CD14-positive monocyte (primary cell): ENCODE data around the gene C2CD5. TPM values are rescaled to one million over a fixed set of nuclear protein-coding genes. Genes with fewer than 3 reads are reported as not detected.

Source experiments
- DNase-seq, 3 donors: peaks; one replicate each; pipeline ENCODE4 v3.0.0-alpha.2; 2011 to 2022
- H2AFZ ChIP-seq: 2 replicates; pipeline ENCODE4 v1.6.0; 2012; ENCODE audit warnings: mild to moderate bottlenecking, low read depth, low read length, inconsistent platforms; ENCODE audit not compliant: insufficient read depth, poor library complexity, severe bottlenecking
- H3K27ac ChIP-seq, 2 donors: 1 replicate in 1 of 2; 2 replicates in 1 of 2; pipeline ENCODE4 v1.5.1; 2012 to 2013; ENCODE audit warnings: low read length in 2 of 2, control low read depth in 1 of 2, inconsistent platforms in 1 of 2, low read depth in 1 of 2, mild to moderate bottlenecking in 1 of 2
- H3K27me3 ChIP-seq, 2 donors: one replicate each; pipeline versions ENCODE4 v1.6.0 to v1.6.1; 2011 to 2013; ENCODE audit warnings: low read length in 2 of 2; ENCODE audit not compliant: control insufficient read depth in 2 of 2, insufficient read depth in 2 of 2
- H3K36me3 ChIP-seq, 2 donors: replicated peaks in 1 of 2; 1 replicate in 1 of 2; 2 replicates in 1 of 2; pipeline versions ENCODE4 v1.5.1 to v1.6.1; 2012 to 2013; ENCODE audit warnings: low read length in 2 of 2, control low read depth in 1 of 2, inconsistent platforms in 1 of 2, mild to moderate bottlenecking in 1 of 2; ENCODE audit not compliant: insufficient read depth in 2 of 2, control insufficient read depth in 1 of 2
- H3K4me1 ChIP-seq, 2 donors: 1 replicate in 1 of 2; 2 replicates in 1 of 2; pipeline versions ENCODE4 v1.5.1 to v1.6.1; 2012 to 2013; ENCODE audit warnings: low read length in 2 of 2, control low read depth in 1 of 2, inconsistent platforms in 1 of 2, mild to moderate bottlenecking in 1 of 2, moderate library complexity in 1 of 2; ENCODE audit not compliant: insufficient read depth in 2 of 2, control insufficient read depth in 1 of 2
- H3K4me2 ChIP-seq: replicated peaks from 2 replicates; pipeline ENCODE3; 2012; ENCODE audit warnings: low read length, moderate library complexity, mild to moderate bottlenecking; ENCODE audit not compliant: poor library complexity, severe bottlenecking; ENCODE audit errors: extremely low read depth
- H3K4me3 ChIP-seq, 3 experiments: fragments of 200-600 bp in 1 of 3; sonication (generic) in 1 of 3; replicated peaks in 1 of 3; 1 replicate in 2 of 3; 2 replicates in 1 of 3; pipeline ENCODE4 v1.5.1; 2011 to 2013; ENCODE audit warnings: low read length in 3 of 3, mild to moderate bottlenecking in 3 of 3, control low read depth in 2 of 3, low read depth in 2 of 3, inconsistent platforms in 1 of 3, moderate library complexity in 1 of 3
- H3K79me2 ChIP-seq: 2 replicates; pipeline ENCODE4 v1.6.0; 2012; ENCODE audit warnings: mild to moderate bottlenecking, control low read depth, inconsistent platforms, low read length, moderate library complexity; ENCODE audit not compliant: insufficient read depth
- H3K9ac ChIP-seq: 2 replicates; pipeline ENCODE4 v1.6.0; 2017; ENCODE audit warnings: low read length, mild to moderate bottlenecking; ENCODE audit not compliant: insufficient read depth, poor library complexity, severe bottlenecking
- H3K9me3 ChIP-seq, 2 donors: replicated peaks in 1 of 2; 1 replicate in 1 of 2; 2 replicates in 1 of 2; pipeline versions ENCODE4 v1.5.1 to v1.6.1; 2012 to 2013; ENCODE audit warnings: low read length in 2 of 2, control low read depth in 1 of 2; ENCODE audit not compliant: control insufficient read depth in 1 of 2, insufficient read depth in 1 of 2
- H4K20me1 ChIP-seq: 2 replicates; pipeline ENCODE4 v1.6.0; 2012; ENCODE audit warnings: mild to moderate bottlenecking, low read length, control low read depth, moderate library complexity; ENCODE audit not compliant: insufficient read depth
- H3K27ac Mint-ChIP-seq, 7 donors: one replicate each; pipeline ENCODE4 v1.8.0; 2020; ENCODE audit warnings: mild to moderate bottlenecking in 7 of 7, mixed read lengths in 7 of 7, moderate library complexity in 6 of 7, inconsistent platforms in 2 of 7
- H3K27me3 Mint-ChIP-seq, 3 donors: one replicate each; pipeline ENCODE4 v1.8.0; 2021 to 2022; ENCODE audit warnings: low read depth in 3 of 3, mild to moderate bottlenecking in 3 of 3, mixed read lengths in 3 of 3, moderate library complexity in 3 of 3, inconsistent platforms in 1 of 3
- H3K36me3 Mint-ChIP-seq, 2 donors: one replicate each; pipeline ENCODE4 v1.8.0; 2020; ENCODE audit warnings: mixed read lengths in 2 of 2, inconsistent platforms in 1 of 2, mild to moderate bottlenecking in 1 of 2
- H3K4me1 Mint-ChIP-seq: one replicate; pipeline ENCODE4 v1.8.0; 2020; ENCODE audit warnings: mild to moderate bottlenecking, mixed read lengths
- H3K4me3 Mint-ChIP-seq, 2 donors: one replicate each; pipeline ENCODE4 v1.8.0; 2020; ENCODE audit warnings: mild to moderate bottlenecking in 2 of 2, mixed read lengths in 2 of 2, moderate library complexity in 1 of 2
- H3K9me3 Mint-ChIP-seq, 7 donors: one replicate each; pipeline ENCODE4 v1.8.0; 2020 to 2022; ENCODE audit warnings: mixed read lengths in 7 of 7, mild to moderate bottlenecking in 6 of 7, moderate library complexity in 6 of 7, inconsistent platforms in 2 of 7
- CTCF ChIP-seq: fragments of 200-600 bp; IDR thresholded peaks from one replicate; pipeline ENCODE4 v1.8.0; 2022; ENCODE audit warnings: antibody characterized with exemption, mild to moderate bottlenecking
- WGBS: methylation state at CpG from one replicate; pipeline ENCODE4 v1.1.5; 2013; ENCODE audit warnings: missing lambda C conversion rate; ENCODE audit not compliant: insufficient coverage; 5-methylcytosine and 5-hydroxymethylcytosine counted together
- intact Hi-C, 2 donors: fragments of 100-400 bp; cut with micrococcal nuclease; formaldehyde crosslinking; loops; one replicate each; pipeline versions ENCODE4 v1.15.0 to v1.15.1; 2023
- polyA plus RNA-seq, 3 donors: library from polyadenylated mRNA; depleted of rRNA in 1 of 3; unstranded in 2 of 3; stranded (reverse) in 1 of 3; fragments of 300-500 nt in 2 of 3; fragments of >200 nt in 1 of 3; fragmentation: Illumina TruSeq in 2 of 3; gene quantifications; 1 replicate in 2 of 3; 2 replicates in 1 of 3; pipeline ENCODE4 v1.2.3, GENCODE V29; 2012 to 2021

C2CD5 gene
- polyA plus RNA-seq, 3 donors, result 13.0 to 22.8 (median 13.6) TPM

- Histone ChIP-seq H3K27ac (no peak overlapping the region), H3K27me3 (no peaks in the 10 kb centered on the region), H3K4me3 (no peak overlapping the region), H4K20me1 (peaks cover 4% of the 10 kb centered on the region), H3K4me2 (no peak overlapping the region), H2AFZ (no peak overlapping the region), H3K79me2 (no peaks in the 10 kb centered on the region), H3K4me1 (no peaks in the 10 kb centered on the region), H3K36me3 (peaks cover 67 to 76% of the 10 kb centered on the region in 2 donors), H3K9me3 (no peaks in the 10 kb centered on the region), H3K9ac (no peak overlapping the region)
- Mint-ChIP-seq H3K36me3 (peaks cover 48 to 54% of the 10 kb centered on the region in 2 donors), H3K4me1 (no peaks in the 10 kb centered on the region), H3K27ac (peak overlapping the region in 1 of 7 donors; percentile 21), H3K4me3 (no peak overlapping the region), H3K9me3 (no peaks in the 10 kb centered on the region), H3K27me3 (no peaks in the 10 kb centered on the region)
- no peak for TF ChIP-seq CTCF
- 100% methylated on average over 1 of the region's 1 CpG for WGBS
- DNase-seq, result no peak
- intact Hi-C loops, result no loop called here
Observed at GRCh38 chr12:22518060-22518719, 26.2 kb downstream of the C2CD5 start.

GRCh38 chr12:22514875-22515274 is 29.5 kb downstream of the C2CD5 start:
- Histone ChIP-seq H3K9me3 (no peaks in the 10 kb centered on the region), H3K4me1 (no peaks in the 10 kb centered on the region), H3K4me2 (no peak overlapping the region), H3K27me3 (no peaks in the 10 kb centered on the region), H3K36me3 (peaks cover 57 to 72% of the 10 kb centered on the region in 2 donors), H3K9ac (no peak overlapping the region), H3K79me2 (no peaks in the 10 kb centered on the region), H2AFZ (no peak overlapping the region), H3K27ac (no peak overlapping the region), H4K20me1 (no peaks in the 10 kb centered on the region), H3K4me3 (no peak overlapping the region)
- no peak for TF ChIP-seq CTCF
- no peaks in the 10 kb centered on the region for H3K27me3 Mint-ChIP-seq
- intact Hi-C loops, result no loop called here
- H3K4me1 Mint-ChIP-seq, result no peaks in the 10 kb centered on the region
- 100% methylated on average over 1 of the region's 1 CpG for WGBS
- H3K36me3 Mint-ChIP-seq, result peaks cover 45 to 53% of the 10 kb centered on the region in 2 donors
- H3K9me3 Mint-ChIP-seq, result no peaks in the 10 kb centered on the region
- peak overlapping the region in 2 of 7 donors; percentile 44 to 51 for H3K27ac Mint-ChIP-seq
- DNase-seq, result no peak
- no peak overlapping the region for H3K4me3 Mint-ChIP-seq
